HG03095 (cell line): ENCODE results near the gene MBNL1.

ENCODE experiments used
- ATAC-seq: cut with Tn5 transposase; IDR thresholded peaks from one replicate; pipeline ENCODE4 v1.9.1; 2021; ENCODE audit warnings: moderate library complexity; ENCODE audit not compliant: unreplicated experiment

The MBNL1 gene

GRCh38 chr3:152469248-152470025 is 200.7 kb downstream of the MBNL1 start:
- no peak for ATAC-seq

- no peak for ATAC-seq
These were observed 201.4 kb downstream of the MBNL1 start for GRCh38 chr3:152470095-152470494.

GRCh38 chr3:152470893-152471292 is 202.2 kb downstream of the MBNL1 start:
- ATAC-seq, result no peak

GRCh38 chr3:152471814-152472671 is 203.3 kb downstream of the MBNL1 start:
- ATAC-seq, result peak; percentile 55

- ATAC-seq, result no peak
These were observed 203.9 kb downstream of the MBNL1 start for GRCh38 chr3:152472672-152472954.

GRCh38 chr3:152474585-152474984 is 205.9 kb downstream of the MBNL1 start:
- ATAC-seq, result peak; percentile 60

- ATAC-seq, result no peak
These were observed 208.7 kb downstream of the MBNL1 start for GRCh38 chr3:152477422-152477821.

GRCh38 chr3:152480282-152480953 is 211.7 kb downstream of the MBNL1 start:
- peak; percentile 90 for ATAC-seq

GRCh38 chr3:152486364-152486763 is 217.6 kb downstream of the MBNL1 start:
- no peak for ATAC-seq

- no peak for ATAC-seq
These were observed 219.7 kb downstream of the MBNL1 start for GRCh38 chr3:152488449-152488848.

- ATAC-seq, result peak; percentile 49
These were observed 223.2 kb downstream of the MBNL1 start for GRCh38 chr3:152491922-152492321.

- ATAC-seq, result no peak
These were observed 227.6 kb downstream of the MBNL1 start for GRCh38 chr3:152496286-152496685.

- peak; percentile 57 for ATAC-seq
These were observed 228.0 kb downstream of the MBNL1 start for GRCh38 chr3:152496716-152497115.

- no peak for ATAC-seq
These were observed 228.7 kb downstream of the MBNL1 start for GRCh38 chr3:152497457-152497856.

- ATAC-seq, result no peak
These were observed 229.2 kb downstream of the MBNL1 start for GRCh38 chr3:152497890-152498289.

- ATAC-seq, result no peak
These were observed 231.2 kb downstream of the MBNL1 start for GRCh38 chr3:152499791-152500385.

- peak; percentile 96 for ATAC-seq
These were observed 237.2 kb downstream of the MBNL1 start for GRCh38 chr3:152505926-152506325.

GRCh38 chr3:152508705-152509104 is 240.0 kb downstream of the MBNL1 start:
- ATAC-seq, result no peak

- peak; percentile 80 for ATAC-seq
These were observed 243.2 kb downstream of the MBNL1 start for GRCh38 chr3:152511904-152512303.

GRCh38 chr3:152513301-152513960 is 244.7 kb downstream of the MBNL1 start:
- no peak for ATAC-seq
